Pancreas (tissue), 10 donors: ENCODE results near the gene PHLDA3. TPM values are rescaled to one million over a fixed set of nuclear protein-coding genes. Genes with fewer than 3 reads are reported as not detected.

Experiments
- ATAC-seq, 4 donors: fragments of 200-7000 bp; cut with Tn5 transposase; one replicate each; pipeline versions ENCODE4 v1.8.0 to v1.9.1; 2020; ENCODE audit warnings: mild to moderate bottlenecking in 4 of 4, moderate library complexity in 4 of 4
- DNase-seq, 6 donors: peaks; one replicate each; pipeline ENCODE4 v3.0.0-alpha.2; 2020
- FAIRE-seq: peaks from 2 replicates; lab custom pipeline; 2012; peaks lifted over from hg19 to GRCh38; lab: Jason Lieb, UNC
- H3K27ac ChIP-seq, 4 donors: fragments of 200-600 bp; sonication (generic); 1 replicate in 3 of 4; 2 replicates in 1 of 4; pipeline versions ENCODE4 v1.5.0 to v1.8.0; 2020
- H3K27me3 ChIP-seq, 4 donors: fragments of 200-600 bp; one replicate each; pipeline ENCODE4 v1.8.0; 2021
- H3K36me3 ChIP-seq, 3 donors: fragments of 200-600 bp; sonication (generic) in 1 of 3; one replicate each; pipeline versions ENCODE4 v1.5.0 to v1.8.0; 2020 to 2021
- H3K4me1 ChIP-seq, 3 donors: fragments of 200-600 bp; one replicate each; pipeline ENCODE4 v1.8.0; 2021
- H3K4me3 ChIP-seq, 4 donors: fragments of 200-600 bp; sonication (generic) in 2 of 4; one replicate each; pipeline versions ENCODE4 v1.5.0 to v1.8.0; 2020 to 2021
- H3K9me3 ChIP-seq, 4 donors: fragments of 200-600 bp; one replicate each; pipeline ENCODE4 v1.8.0; 2021
- CTCF ChIP-seq, 4 donors: fragments of 200-600 bp; sonication (generic) in 3 of 4; IDR thresholded peaks; one replicate each; pipeline versions ENCODE4 v1.5.0 to v1.8.0; 2021; ENCODE audit warnings: antibody characterized with exemption in 4 of 4
- WGBS, 2 donors: extraction: QIAGEN DNeasy Blood & Tissue Kit; methylation state at CpG; one replicate each; pipeline ENCODE4 v1.1.7; 2013; 5-methylcytosine and 5-hydroxymethylcytosine counted together
- intact Hi-C, 3 donors: fragments of 100-400 bp; cut with DNase I; formaldehyde crosslinking; loops; one replicate each; pipeline versions ENCODE4 v1.11.1 to v1.14.2; 2022
- polyA plus RNA-seq, 2 donors: library from polyadenylated mRNA; stranded (reverse); fragments of 200-250 nt; gene quantifications; one replicate each; pipeline ENCODE4 v1.2.3, GENCODE V29; 2013
- total RNA-seq, 6 donors: library from RNA; stranded (reverse); fragmentation: NEBNext Ultra II Directional in 4 of 6; extraction: Animal tissue kit (Norgen Biotek cat#: 25700) in 4 of 6; gene quantifications; one replicate each; pipeline versions ENCODE4 v1.2.1 to v1.2.4, GENCODE V29; 2021 to 2023
- donor health status: healthy with polysubstance abuse.
- donor health status: DM: no; HTN: no; CAD: no; lungs with moderate emphysema.
- donor health status: DM: no; HTN: no; CAD: no.
- donor health status: control.
- donor health status: control.
- donor health status: Bipolar disorder and iron deficiency.
- donor health status: DM: yes; HTN: yes; CAD: no.
- donor health status: DM: no; HTN: no; CAD: no.
- donor health status: DM: no; HTN: no; CAD: no.
- donor health status: DM: yes; HTN: yes; CAD: no.

PHLDA3 gene
- total and polyA plus RNA-seq, 8 donors: 8.6 to 24.4 (median 12.8) TPM

- ATAC-seq (no peak), DNase-seq (no peak), FAIRE-seq (no peak)
- intact Hi-C loops: no loop called here
- Histone ChIP-seq H3K4me3 (peak overlapping the region in 2 of 4 donors; percentile 67 to 74), H3K36me3 (no peaks in the 10 kb centered on the region), H3K27me3 (no peaks in the 10 kb centered on the region), H3K27ac (peak overlapping the region; percentile 91 to 96 (median 92)), H3K9me3 (no peaks in the 10 kb centered on the region), H3K4me1 (peaks cover 38 to 60% (median 44%) of the 10 kb centered on the region in 3 donors)
- TF ChIP-seq CTCF (IDR thresholded peaks at IDR 0.05): no peak
- 16 to 26% methylated on average over 4 of the region's 4 CpGs for WGBS, 2 donors
These were observed 36.5 kb upstream of the PHLDA3 start for GRCh38 chr1:201505503-201505890.

GRCh38 chr1:201504799-201505502 lies 36.0 kb upstream of the PHLDA3 start:
- Histone ChIP-seq H3K4me1 (peaks cover 41 to 64% (median 44%) of the 10 kb centered on the region in 3 donors), H3K27ac (peak overlapping the region in 2 of 4 donors; percentile 3 to 91), H3K4me3 (peak overlapping the region in 1 of 4 donors; percentile 74), H3K36me3 (no peaks in the 10 kb centered on the region), H3K27me3 (no peaks in the 10 kb centered on the region), H3K9me3 (no peaks in the 10 kb centered on the region)
- intact Hi-C loops: no loop called here
- DNase-seq: no peak
- no peak for FAIRE-seq
- no peak for TF ChIP-seq CTCF (IDR thresholded peaks at IDR 0.05)
- 57 to 72% methylated on average over 9 of the region's 9 CpGs for WGBS, 2 donors
- ATAC-seq: no peak

- 45 to 55% methylated on average over 3 of the region's 3 CpGs for WGBS, 2 donors
- no peak overlapping the region for H3K4me3 ChIP-seq
These were observed 35.2 kb upstream of the PHLDA3 start for GRCh38 chr1:201504179-201504631.

GRCh38 chr1:201503397-201504176 lies 34.6 kb upstream of the PHLDA3 start:
- intact Hi-C loops: no loop called here
- H3K4me1 ChIP-seq: peaks cover 41 to 64% (median 44%) of the 10 kb centered on the region in 3 donors
- no peak for FAIRE-seq

More at GRCh38 chr1:201504179-201504631, 35.2 kb upstream of the PHLDA3 start:
- FAIRE-seq (no peak), ATAC-seq (no peak), DNase-seq (no peak)
- intact Hi-C loops: no loop called here
- H3K36me3 ChIP-seq: no peaks in the 10 kb centered on the region
- no peaks in the 10 kb centered on the region for H3K27me3 ChIP-seq
- H3K27ac ChIP-seq: peak overlapping the region in 3 of 4 donors; percentile 48 to 72 (median 68)
- H3K4me1 ChIP-seq: peaks cover 41 to 64% (median 44%) of the 10 kb centered on the region in 3 donors
- no peak for TF ChIP-seq CTCF (IDR thresholded peaks at IDR 0.05)
- H3K9me3 ChIP-seq: no peaks in the 10 kb centered on the region

More at GRCh38 chr1:201503397-201504176, 34.6 kb upstream of the PHLDA3 start:
- 21 to 28% methylated on average over 13 of the region's 13 CpGs for WGBS, 2 donors
- DNase-seq (peak in 3 of 6 donors; percentile 36 to 45 (median 43)), ATAC-seq (peak in 2 of 4 donors; percentile 19 to 25)
- Histone ChIP-seq H3K27me3 (no peaks in the 10 kb centered on the region), H3K36me3 (no peaks in the 10 kb centered on the region), H3K27ac (peak overlapping the region in 3 of 4 donors; percentile 48 to 72 (median 68)), H3K9me3 (no peaks in the 10 kb centered on the region), H3K4me3 (no peak overlapping the region)
- TF ChIP-seq CTCF (IDR thresholded peaks at IDR 0.05): no peak
